Fibroblast of skin of abdomen (primary cell): ENCODE results near the gene LRRC7.
A peak's percentile ranks its signal among the peaks of the same experiment; 100 is the strongest.
"Not testable (repeated sequence)": the region's sequence is repeated elsewhere in the genome, so short reads cannot be mapped to it uniquely, and the experiment has no call there.

Experiments
- DNase-seq: peaks from one replicate; pipeline ENCODE4 v3.0.0-alpha.2; 2013

Gene LRRC7

DNA sequence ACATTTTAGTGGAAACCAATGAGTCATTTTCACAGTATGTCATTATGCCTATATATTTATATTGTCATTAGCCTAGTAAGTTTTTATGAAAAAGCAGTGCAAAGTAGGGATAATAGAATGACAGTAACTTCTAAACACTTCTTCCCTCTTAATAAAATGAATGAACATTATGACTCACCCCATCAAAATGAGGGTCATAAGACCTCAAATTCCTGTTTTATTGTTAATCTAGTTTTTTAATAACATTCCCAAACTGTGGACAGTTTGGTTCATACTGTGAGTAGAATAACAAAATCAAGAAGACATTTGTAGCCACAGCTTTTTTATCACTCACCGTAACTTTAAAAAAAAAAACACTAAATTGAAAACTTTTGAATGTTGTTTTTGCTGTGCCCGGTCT, 477.1 kb downstream of the LRRC7 start:
- DNase-seq, result peak; percentile 80

DNA sequence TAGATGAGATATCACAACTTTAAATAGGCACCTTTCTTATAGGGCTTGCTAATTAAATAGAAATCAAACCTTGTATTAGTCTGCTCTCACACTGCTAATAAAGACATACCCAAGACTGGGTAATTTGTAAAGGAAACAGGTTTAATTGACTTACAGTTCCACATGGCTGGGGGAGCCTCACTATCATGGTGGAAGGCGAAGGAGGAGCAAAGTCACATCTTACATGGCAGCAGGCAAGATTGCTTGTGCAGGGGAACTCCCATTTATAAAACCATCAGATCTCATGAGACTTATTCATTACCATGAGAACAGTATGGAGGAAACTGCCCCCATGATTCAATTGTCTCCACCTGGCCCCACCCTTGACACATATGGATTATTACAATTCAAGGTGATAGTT, 477.9 kb downstream of the LRRC7 start:
- DNase-seq, result not testable (repeated sequence)

DNA sequence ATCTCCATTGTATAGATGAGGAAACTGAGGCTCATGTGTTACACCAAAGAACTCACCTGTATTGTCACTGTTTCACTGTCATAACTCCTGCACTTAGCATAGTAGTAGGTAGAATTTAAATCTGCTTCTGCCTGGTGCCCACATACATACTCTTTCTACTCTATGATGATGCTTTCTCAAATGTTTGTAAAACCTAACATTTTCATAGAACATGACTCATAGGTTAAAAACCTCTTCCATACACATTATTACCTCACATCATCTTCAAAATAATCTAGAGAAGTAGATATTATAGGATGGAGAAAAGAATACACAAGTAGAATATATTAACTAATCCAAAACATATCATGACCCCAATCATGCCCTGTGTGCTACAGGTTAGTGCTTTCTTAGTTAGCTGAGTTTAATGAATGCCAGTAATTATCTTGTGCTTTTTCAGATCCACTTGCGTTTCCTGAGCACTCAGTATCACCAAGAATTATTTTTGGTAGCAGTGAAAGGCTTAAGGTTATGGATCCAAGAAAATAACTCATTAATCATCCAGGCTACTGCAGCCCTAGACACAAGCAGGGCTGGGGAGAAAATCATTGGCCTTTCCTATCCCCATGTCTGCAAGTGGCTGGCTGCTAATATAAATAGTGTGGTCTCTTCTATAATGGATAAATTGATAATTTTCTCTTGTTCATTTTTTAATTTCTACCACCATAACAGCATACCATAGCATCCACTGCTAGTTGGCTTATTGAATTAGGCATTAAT, 480.8 kb downstream of the LRRC7 start:
- DNase-seq, result no peak

DNA sequence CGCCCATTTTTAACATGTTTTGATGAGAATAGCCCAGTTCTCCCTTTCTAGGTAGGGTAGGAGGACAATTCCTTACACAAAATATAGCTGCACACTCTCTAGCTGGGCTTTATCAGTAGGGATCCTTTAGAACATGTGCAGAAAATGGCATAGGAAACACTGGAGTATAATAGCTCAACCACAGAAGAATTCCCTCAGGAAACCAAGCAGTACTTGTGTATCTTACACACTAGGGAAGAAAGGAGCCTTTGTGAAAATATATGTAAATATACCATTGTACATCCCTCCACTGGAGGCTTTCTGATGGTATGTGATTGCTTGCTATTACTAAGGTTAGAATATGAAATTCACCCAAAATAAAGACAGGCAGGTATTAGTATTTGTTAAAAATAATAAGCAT, 484.2 kb downstream of the LRRC7 start:
- DNase-seq, result no peak

DNA sequence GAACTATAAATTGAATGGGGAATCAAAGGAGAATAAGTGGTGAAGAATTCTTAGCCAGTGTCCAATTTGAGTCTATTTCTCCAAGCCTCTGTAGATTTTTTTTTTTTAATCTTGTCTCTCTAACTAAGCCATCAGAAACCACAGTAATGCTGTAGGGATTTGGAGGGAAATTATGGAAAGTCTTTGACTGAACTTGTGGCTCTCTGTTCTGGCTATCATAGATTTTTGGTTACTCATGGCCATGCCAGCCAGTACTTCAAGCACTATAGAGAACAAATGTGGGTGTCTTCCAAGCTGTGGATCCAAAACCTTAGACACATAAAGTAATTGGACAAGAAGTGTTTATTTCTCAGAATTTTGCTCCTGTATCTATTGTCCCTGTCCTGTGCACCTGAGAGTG, 489.8 kb downstream of the LRRC7 start:
- DNase-seq, result no peak

DNA sequence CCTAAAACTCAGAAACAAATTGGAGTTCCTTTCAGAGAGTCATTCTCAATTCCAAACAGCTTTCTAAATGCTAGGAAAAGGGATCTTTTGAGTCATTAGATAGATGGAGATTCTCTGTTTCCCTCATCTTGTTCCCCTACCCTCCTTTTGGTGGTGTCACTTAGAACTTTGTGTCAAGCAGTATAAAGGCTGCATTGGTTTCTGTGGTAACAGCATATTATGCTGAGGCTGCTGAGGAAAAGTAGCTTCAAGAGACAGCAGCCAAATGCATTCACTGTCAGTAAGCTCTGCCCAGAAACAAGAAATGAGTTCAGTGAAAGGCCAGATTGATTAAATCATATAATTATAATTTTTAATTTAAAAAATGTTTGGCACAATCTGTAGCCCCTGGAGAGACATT, 493.5 kb downstream of the LRRC7 start:
- no peak for DNase-seq

DNA sequence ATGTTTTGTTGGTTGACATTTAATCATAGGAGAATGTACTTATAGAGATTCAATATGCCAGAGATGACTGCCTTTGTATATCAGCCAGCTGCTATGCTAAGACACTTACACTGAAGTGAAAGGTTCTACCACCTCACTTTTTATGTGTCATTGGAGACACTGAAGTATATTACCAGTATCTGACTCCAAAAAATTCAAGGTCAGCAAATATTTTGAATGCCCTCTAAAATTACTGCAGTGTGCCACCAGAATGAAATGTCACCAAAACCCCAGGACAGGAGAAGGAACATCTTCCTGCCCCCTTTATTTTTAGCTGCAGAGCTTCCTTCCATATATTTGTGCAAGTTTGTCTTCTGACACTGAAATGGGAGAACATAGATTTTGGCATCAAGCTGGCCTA, 496.1 kb downstream of the LRRC7 start:
- DNase-seq, result no peak

DNA sequence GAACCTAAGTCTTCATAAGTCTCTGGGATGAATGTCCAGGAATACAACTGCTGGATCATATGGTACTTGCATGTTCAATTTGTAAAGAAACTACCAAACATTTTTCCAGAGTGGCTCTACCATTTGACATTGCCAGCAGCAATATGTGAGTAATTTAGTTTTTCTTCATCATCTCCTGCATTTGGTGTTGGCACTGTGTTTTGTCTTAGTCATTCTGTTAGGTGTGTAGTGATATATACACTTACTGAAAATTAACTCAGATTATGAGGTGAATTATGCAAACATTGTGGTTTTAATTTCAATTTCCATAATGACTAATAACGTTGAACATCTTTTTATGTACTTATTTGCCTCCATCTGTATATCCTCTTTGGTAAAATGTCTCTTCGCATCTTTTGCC, 499.0 kb downstream of the LRRC7 start:
- DNase-seq, result no peak

DNA sequence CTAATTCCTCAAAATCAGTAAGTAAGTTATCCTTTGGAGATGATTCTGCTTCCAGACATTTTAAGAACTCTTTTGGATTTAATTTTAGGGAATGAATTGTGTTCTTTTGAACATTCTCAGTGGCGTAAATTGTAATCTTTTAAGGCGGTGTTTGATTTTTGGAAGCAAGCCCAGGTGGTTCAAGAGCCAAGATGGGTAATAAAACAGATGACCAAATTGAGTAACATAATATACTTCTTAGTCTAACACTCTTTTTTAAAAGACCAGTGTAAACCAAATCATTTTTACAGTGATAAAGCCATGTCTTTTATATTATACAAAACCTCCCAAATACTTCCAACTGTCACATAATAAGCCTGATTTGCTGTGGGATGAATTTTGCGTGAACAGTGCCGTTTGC, 503.9 kb downstream of the LRRC7 start:
- DNase-seq, result peak; percentile 80

DNA sequence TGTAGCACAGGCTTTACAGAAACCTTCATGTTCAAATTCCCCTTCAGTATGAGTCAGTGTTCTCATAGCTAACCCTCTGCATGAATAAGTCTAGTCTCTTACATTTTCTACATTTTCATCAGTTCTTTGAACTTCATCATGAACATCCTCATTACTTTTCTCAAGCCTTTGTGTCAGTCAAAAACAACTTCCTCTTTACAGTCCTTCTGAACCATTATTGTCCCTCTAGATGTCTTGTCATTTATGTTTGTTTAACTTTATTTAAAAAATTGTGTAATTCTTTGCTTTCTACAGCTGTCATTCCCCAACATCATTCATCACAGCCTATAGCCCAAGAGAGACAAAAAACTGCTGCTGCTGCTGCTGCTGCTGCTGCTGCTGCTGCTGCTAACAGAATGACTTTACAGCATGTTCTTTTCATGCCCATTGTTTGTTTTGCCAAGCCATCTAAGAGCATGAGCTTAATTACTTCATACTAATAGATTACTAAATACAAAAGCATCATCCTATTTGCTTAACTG, 504.6 kb downstream of the LRRC7 start:
- peak; percentile 71 for DNase-seq

DNA sequence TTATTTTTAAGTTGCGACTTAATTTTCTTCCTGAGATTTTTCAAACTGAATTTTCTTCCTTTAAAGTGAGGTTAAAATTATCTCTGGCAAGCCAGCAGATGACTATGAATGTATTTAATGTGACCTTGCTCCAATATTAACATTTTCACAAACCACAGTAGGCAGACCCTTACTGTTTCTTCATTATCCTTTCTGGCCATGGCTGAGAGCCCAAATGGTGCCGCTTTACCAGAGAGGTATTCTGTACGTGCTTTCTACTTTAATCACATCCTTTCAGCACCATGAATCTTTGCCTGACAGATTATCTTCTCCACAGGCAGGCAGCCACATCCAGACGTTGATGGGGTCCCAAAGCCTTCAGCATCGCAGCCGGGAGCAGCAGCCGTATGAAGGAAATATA, 508.0 kb downstream of the LRRC7 start:
- peak; percentile 33 for DNase-seq

DNA sequence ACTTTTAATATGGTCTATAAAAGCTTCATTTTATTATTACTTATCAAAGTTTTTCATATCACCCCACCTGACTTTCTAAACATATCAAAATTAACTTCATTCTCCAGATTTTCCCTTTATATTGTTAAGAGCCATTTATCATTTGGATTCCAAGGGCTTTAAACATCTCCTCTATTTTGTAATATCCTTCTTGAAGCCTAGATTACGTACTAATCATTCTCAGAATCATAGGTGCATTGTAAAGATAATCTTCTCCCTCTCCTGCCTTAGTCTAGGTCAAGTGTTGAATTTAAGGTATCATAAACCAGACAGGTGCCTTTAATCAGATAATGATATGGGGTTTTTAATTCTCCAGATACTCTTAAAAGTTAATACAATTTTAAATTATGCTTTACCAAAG, 509.3 kb downstream of the LRRC7 start:
- no peak for DNase-seq

DNA sequence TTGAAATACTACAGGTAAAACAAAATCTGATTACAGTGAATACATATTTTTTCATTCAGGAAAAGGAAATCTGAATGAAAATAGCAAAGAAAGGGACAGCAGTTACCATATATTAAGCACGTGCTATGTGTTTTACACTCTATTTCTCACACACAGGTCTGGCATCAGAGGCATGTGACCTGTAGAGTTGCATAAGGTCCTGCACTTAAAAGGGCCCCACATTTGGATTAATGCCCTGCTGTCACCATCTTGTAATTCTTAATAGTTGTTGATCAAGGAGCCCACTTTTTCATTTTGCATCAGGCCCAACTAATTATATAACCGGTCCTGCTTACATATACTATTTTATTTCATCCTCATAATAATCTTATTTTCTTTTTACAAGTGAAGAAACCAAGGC, 511.8 kb downstream of the LRRC7 start:
- DNase-seq, result no peak

DNA sequence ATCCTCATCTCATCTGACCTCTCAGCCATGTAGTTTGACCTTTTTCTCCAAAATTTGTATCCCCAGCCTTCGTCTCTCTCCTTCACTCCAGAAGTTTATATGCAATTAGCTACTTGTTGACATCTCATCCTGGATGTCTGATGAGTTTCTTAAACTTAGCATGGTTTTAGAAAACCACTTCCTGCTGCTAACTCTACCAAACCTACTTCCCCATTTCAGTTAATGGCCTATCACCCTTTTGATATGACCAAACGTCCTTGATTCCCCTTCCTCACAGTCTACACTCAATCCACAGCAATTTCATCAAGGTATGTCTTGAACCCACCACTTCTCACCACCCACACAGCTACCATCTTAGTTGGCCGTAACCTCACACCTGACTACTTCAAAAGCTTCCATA, 515.8 kb downstream of the LRRC7 start:
- no peak for DNase-seq

DNA sequence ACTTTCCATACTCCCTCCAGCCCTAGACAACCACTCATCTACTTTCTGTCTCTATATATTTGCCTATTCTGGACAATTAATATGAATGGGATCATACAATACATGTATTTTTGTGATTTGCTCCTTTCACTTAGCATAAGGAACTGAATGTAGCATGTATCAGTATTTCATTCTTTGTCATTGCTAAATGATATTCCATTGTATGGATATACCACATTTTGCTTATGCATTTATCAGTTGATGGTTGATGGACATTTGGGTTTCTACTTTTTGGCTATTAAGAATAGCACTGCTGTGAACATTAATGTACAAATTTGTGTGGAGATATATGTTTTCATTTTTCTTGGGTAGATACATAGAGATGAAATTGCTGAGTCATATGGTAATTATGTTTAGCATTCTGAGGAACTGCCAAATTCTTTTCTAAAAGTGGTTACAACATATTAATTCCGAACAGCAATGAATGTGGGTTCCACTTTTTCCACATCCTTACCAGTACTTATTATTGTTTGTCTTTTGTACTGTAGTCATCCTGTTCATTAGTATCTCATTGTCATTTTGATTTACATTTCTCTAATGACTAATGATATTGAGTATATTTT, 516.7 kb downstream of the LRRC7 start:
- peak; percentile 50 for DNase-seq

DNA sequence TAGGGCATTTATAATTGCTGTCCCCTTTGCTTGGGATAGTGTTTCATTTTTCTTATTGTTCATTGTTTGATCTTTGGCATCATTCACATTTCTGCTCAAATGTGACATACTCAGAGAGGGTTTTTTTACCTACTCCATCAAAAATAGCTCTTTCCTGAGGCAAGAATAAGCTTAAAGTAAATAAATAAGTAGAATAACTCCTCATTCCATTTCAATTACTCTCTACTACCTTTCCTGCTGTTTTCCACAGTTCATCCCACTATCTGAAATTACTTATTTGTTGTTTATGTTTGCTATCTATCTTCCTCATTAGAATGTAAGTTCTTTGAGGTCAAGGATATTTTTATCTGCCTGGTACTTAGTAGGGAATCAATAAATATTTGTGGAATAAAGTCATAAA, 517.8 kb downstream of the LRRC7 start:
- no peak for DNase-seq

DNA sequence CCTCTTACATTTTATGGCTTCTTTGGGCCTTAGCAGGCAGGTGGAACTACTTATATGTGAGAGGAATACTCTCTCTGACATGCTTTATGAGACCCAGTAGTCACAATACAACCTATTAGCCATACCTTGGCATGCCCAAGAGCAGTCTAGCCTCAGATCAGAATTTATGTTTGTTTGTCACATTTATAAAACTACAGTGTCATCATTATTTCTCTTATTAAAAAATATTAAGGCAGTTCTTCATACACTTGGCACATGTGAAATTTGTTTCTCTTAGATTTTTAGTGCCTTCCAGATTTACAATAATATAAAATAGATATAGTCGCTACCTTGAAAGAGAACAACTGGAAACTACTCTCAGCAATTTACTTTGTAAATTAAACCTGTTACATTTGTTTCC, 519.2 kb downstream of the LRRC7 start:
- no peak for DNase-seq

DNA sequence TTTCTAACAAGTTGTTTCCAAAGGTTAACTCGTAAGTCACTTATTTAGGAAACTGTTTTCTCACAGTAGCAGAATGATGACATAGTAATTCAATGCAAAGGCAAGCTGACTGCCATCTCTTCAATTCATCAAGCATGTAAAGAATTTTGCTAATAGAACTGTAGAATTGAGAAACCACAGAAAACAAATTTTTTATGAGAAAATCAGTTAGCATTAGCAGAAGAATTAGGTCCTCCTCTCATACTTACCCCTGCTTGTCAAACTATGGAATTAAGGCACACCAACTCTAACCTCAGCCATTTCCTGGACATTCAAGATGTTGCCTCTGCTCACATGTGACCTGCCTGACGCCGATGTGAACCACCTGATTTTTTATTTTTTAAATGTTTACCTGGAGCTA, 522.4 kb downstream of the LRRC7 start:
- DNase-seq, result peak; percentile 70

DNA sequence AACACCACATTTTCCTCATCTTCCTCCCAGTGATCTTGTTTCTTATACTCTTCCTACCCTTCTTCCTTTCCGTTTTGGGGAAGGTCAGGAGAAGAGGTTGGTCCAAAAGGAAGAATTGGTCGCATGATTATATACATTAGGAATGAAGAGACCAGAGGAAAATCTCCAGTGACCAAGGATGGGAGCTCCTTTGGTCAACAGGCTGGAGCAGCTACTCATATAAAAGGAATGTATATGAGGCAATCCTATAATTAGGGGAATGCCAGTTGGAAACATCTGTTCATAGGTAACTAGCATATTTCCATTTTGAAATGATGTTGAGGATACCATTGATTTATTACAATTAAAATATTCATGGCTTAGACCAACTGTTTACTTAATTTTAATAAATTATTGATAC, 523.2 kb downstream of the LRRC7 start:
- DNase-seq, result peak; percentile 85

DNA sequence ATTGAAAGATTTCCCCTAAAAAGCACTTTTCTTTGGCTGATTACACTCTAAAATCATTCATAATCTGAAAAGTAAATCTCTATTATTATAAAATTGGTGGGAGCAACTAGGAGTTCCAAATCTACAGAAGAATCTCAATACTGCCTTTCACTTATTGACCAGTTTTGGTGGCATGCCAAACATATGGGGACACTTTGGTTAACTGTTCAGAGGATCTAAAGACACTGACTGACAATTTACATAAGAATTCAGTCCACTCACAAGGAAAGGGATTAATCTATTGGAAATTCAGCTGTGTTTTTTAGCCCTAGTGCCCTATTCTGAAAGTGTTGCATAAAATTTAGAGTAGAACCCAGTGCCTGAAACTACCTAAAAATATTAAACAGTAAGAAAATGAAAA, 524.1 kb downstream of the LRRC7 start:
- DNase-seq, result peak; percentile 13

DNA sequence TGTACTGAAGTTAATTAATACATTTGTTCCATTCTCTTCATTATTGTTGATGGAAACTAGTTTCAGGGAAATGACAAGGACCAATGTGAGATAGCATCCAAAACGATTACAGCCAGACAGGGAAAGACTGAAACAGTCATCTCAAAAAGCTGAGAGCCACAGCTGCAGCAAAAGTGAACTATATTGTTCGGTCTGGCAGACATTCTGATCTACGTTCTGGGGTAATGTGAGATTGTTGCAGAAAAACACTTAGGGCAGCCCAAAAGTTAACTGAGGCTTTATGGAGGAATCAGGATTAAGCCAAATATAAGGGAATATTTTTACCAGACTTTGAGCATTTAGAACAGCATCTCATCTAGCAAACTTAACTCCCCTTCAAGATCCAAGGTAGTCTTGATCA, 524.8 kb downstream of the LRRC7 start:
- DNase-seq, result no peak

DNA sequence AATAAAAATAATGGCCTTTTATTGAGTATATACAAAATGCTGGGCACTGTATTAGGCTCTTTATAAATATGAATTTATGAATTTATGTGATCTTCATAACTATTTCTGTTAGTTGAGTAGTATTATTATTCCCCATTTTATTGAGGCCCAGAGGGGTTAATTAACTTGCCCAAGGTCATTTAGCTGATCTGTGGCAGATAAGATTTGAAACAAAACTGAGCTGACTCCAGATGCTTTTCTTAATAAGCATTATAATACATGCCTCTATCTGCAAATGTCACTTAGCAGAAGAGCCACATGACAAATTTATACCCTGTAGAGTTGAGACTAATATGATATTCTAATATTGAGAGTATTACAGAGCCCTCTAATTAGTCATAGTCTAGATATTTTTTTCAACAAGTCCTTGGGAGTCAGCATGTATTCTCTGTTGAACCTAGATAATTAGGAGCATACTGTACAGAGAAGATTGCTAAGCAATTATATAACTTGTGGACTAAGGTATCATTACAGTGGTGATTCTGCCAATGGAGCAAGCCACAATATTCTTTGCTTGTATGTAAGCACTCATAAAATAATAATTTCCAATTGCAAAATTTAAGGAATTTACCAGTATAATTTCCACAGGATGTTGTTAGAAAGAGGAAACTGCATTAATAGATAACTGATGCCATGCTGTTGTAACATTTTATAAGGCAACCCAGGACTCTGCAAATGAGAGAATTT, 525.7 kb downstream of the LRRC7 start:
- no peak for DNase-seq

DNA sequence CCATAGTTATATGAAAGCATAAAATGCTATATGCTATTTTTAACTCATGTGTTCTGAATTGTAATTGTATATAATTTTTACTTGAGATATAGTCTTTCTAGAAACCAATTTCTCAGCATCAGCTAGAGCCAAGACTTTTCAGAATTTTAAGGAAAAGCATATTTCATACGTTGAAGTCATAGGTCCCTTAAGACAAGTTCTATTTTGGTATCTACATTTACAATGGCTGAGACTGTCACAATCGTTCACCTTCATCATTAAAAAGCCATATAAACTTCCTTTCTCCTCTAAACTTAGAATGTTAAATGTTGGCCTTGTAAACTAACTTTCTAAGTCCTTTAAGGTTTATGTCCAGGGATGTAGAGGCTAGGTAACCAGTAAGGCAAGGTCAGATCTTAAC, 533.5 kb downstream of the LRRC7 start:
- DNase-seq, result no peak

DNA sequence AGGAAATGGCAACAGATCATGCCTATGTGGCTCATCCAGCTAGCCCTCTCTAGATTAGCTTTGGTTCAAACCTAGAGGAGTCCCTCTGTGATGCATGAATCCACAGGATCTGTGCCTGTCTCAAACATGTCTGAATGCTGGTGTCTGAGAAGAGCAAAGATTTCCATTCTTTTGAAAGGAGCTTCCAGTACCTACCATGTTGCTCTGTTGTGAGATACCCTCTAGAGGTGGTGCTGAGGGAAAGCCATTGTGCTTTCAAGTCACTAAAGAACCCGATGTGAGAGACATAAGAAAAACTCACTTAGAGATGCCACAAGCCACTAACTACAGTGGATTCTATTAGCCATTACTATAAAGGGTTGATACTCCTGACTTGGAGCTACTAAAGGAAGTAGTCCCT, 534.1 kb downstream of the LRRC7 start:
- DNase-seq, result no peak
